DND-41 (cell line): ENCODE measurements around the gene PRRT1B.

ENCODE experiments used
- ATAC-seq: fragments of 200-7000 bp; cut with Tn5 transposase; 3 replicates; pipeline ENCODE4 v1.9.1; 2021; ENCODE audit warnings: low read depth; ENCODE audit not compliant: insufficient read depth
- DNase-seq: peaks from one replicate; pipeline ENCODE4 v3.0.0-alpha.2; 2020
- H2AFZ ChIP-seq: 2 replicates; pipeline ENCODE4 v1.6.0; 2012; ENCODE audit warnings: low read depth, low read length
- H3K27ac ChIP-seq: 2 replicates; pipeline ENCODE4 v1.5.1; 2012; ENCODE audit warnings: low read length, inconsistent platforms
- H3K27me3 ChIP-seq: fragments of 200-600 bp; sonication (generic); 2 replicates; pipeline ENCODE4 v1.6.0; 2012; ENCODE audit warnings: low read length, mild to moderate bottlenecking, inconsistent platforms; ENCODE audit not compliant: insufficient read depth, poor library complexity
- H3K36me3 ChIP-seq: 2 replicates; pipeline ENCODE4 v1.5.1; 2012; ENCODE audit warnings: low read length, inconsistent platforms; ENCODE audit not compliant: insufficient read depth
- H3K4me1 ChIP-seq: 2 replicates; pipeline ENCODE4 v1.5.1; 2012; ENCODE audit warnings: mild to moderate bottlenecking, low read length; ENCODE audit not compliant: insufficient read depth
- H3K4me2 ChIP-seq: 2 replicates; pipeline ENCODE4 v1.6.0; 2012; ENCODE audit warnings: mild to moderate bottlenecking, moderate library complexity, low read length, inconsistent platforms; ENCODE audit not compliant: insufficient read depth
- H3K4me3 ChIP-seq, 2 experiments: fragments of 200-600 bp in 1 of 2; shearing (Covaris generic) in 1 of 2; 2 replicates each; pipeline ENCODE4 v1.5.1; 2012 to 2016; ENCODE audit warnings: inconsistent platforms in 2 of 2, low read length in 2 of 2, mild to moderate bottlenecking in 2 of 2, low read depth in 1 of 2, moderate library complexity in 1 of 2
- H3K79me2 ChIP-seq: 2 replicates; pipeline ENCODE4 v1.6.0; 2012; ENCODE audit warnings: low read length, inconsistent platforms; ENCODE audit not compliant: insufficient read depth
- H3K9ac ChIP-seq: 2 replicates; pipeline ENCODE4 v1.6.0; 2012; ENCODE audit warnings: low read depth, mild to moderate bottlenecking, inconsistent platforms, low read length, moderate library complexity
- H3K9me3 ChIP-seq: 2 replicates; pipeline ENCODE4 v1.5.1; 2012; ENCODE audit warnings: low read length, moderate library complexity, mild to moderate bottlenecking, inconsistent platforms; ENCODE audit not compliant: insufficient read depth, severe bottlenecking
- H4K20me1 ChIP-seq: 2 replicates; pipeline ENCODE4 v1.6.0; 2012; ENCODE audit warnings: low read length; ENCODE audit not compliant: insufficient read depth
- CTCF ChIP-seq: IDR thresholded peaks from 2 replicates; pipeline ENCODE4 v1.5.1; 2012; ENCODE audit warnings: borderline replicate concordance, low read length, moderate library complexity, mild to moderate bottlenecking; ENCODE audit not compliant: poor library complexity, severe bottlenecking; ENCODE audit errors: extremely low read depth
- EZH2 ChIP-seq: IDR thresholded peaks from 3 replicates; pipeline ENCODE4 v1.6.1; 2012; ENCODE audit warnings: borderline replicate concordance, low read depth, mild to moderate bottlenecking, moderate library complexity, low read length, inconsistent platforms; ENCODE audit not compliant: severe bottlenecking

The PRRT1B gene

GRCh38 chr9:131578021-131578420 is 32.7 kb downstream of the PRRT1B start:
- no peak overlapping the region for H2AFZ ChIP-seq
- H3K27ac ChIP-seq, result no peak overlapping the region
- no peaks in the 10 kb centered on the region for H3K79me2 ChIP-seq
- no peaks in the 10 kb centered on the region for H3K4me1 ChIP-seq
- DNase-seq, result no peak
- H4K20me1 ChIP-seq, result no peaks in the 10 kb centered on the region
- no peak overlapping the region for H3K4me2 ChIP-seq
- H3K27me3 ChIP-seq, result no peaks in the 10 kb centered on the region
- no peak; the same call in 2 of the 3 replicates for ATAC-seq
- H3K4me3 ChIP-seq, result no peak overlapping the region
- H3K9ac ChIP-seq, result no peak overlapping the region
- H3K36me3 ChIP-seq, result peaks cover 34% of the 10 kb centered on the region
- no peaks in the 10 kb centered on the region for H3K9me3 ChIP-seq
- TF ChIP-seq CTCF (no peak), EZH2 (no peak)

- Histone ChIP-seq H3K9ac (no peak overlapping the region), H3K79me2 (no peaks in the 10 kb centered on the region), H3K4me3 (no peak overlapping the region), H3K27ac (no peak overlapping the region), H3K36me3 (peaks cover 43% of the 10 kb centered on the region), H3K9me3 (no peaks in the 10 kb centered on the region), H3K4me2 (no peak overlapping the region), H4K20me1 (no peaks in the 10 kb centered on the region), H3K4me1 (no peaks in the 10 kb centered on the region), H2AFZ (no peak overlapping the region), H3K27me3 (no peaks in the 10 kb centered on the region)
- no peak for DNase-seq
- ATAC-seq, result no peak
- TF ChIP-seq EZH2 (no peak), CTCF (no peak)
Measured at GRCh38 chr9:131578731-131579504, 33.6 kb downstream of the PRRT1B start.

- TF ChIP-seq EZH2 (no peak), CTCF (no peak)
- ATAC-seq, result no peak
Measured at GRCh38 chr9:131579789-131580211, 34.5 kb downstream of the PRRT1B start.

More at GRCh38 chr9:131579789-131580211, 34.5 kb downstream of the PRRT1B start:
- no peaks in the 10 kb centered on the region for H3K9me3 ChIP-seq
- H2AFZ ChIP-seq, result no peak overlapping the region
- no peaks in the 10 kb centered on the region for H3K27me3 ChIP-seq
- DNase-seq, result no peak
- H4K20me1 ChIP-seq, result peaks cover 4% of the 10 kb centered on the region
- H3K4me3 ChIP-seq, result no peak overlapping the region
- no peak overlapping the region for H3K4me2 ChIP-seq
- H3K9ac ChIP-seq, result no peak overlapping the region
- H3K36me3 ChIP-seq, result peaks cover 52% of the 10 kb centered on the region
- no peaks in the 10 kb centered on the region for H3K79me2 ChIP-seq
- H3K27ac ChIP-seq, result no peak overlapping the region
- peaks cover 4% of the 10 kb centered on the region for H3K4me1 ChIP-seq
